Adipocyte (in vitro differentiated cells): ENCODE data around the gene IGHMBP2.

ENCODE experiments used
- DNase-seq: peaks from one replicate; pipeline ENCODE4 v3.0.0-alpha.2; 2015; ENCODE audit warnings: low read depth
- H3K27me3 ChIP-seq: replicated peaks from 2 replicates; pipeline ENCODE4 v1.7.0; 2013; ENCODE audit warnings: mild to moderate bottlenecking, low read length, moderate library complexity; ENCODE audit not compliant: control insufficient read depth, insufficient read depth
- H3K36me3 ChIP-seq: 2 replicates; pipeline ENCODE4 v1.7.0; 2013; ENCODE audit warnings: low read length, mild to moderate bottlenecking, moderate library complexity; ENCODE audit not compliant: control insufficient read depth, insufficient read depth, severe bottlenecking
- H3K4me1 ChIP-seq: 2 replicates; pipeline ENCODE4 v1.7.0; 2013; ENCODE audit warnings: mild to moderate bottlenecking, low read length, moderate library complexity; ENCODE audit not compliant: control insufficient read depth, insufficient read depth
- H3K4me3 ChIP-seq: 2 replicates; pipeline ENCODE4 v1.7.0; 2013; ENCODE audit warnings: mild to moderate bottlenecking, low read length, moderate library complexity
- H3K9ac ChIP-seq: 2 replicates; pipeline ENCODE4 v1.7.0; 2013; ENCODE audit warnings: mild to moderate bottlenecking, low read length, moderate library complexity
- H3K9me3 ChIP-seq: 2 replicates; pipeline ENCODE4 v1.7.0; 2013; ENCODE audit warnings: mild to moderate bottlenecking, low read length, moderate library complexity; ENCODE audit not compliant: control insufficient read depth

The IGHMBP2 gene

GRCh38 chr11:68936676-68937620, 33.3 kb downstream of the IGHMBP2 start:
- peaks cover 60% of the 10 kb centered on the region for H3K36me3 ChIP-seq
- no peak for DNase-seq

GRCh38 chr11:68938088-68938487, 34.4 kb downstream of the IGHMBP2 start:
- Histone ChIP-seq H3K36me3 (peaks cover 60% of the 10 kb centered on the region), H3K4me3 (no peak overlapping the region)
- DNase-seq = no peak

More at GRCh38 chr11:68936676-68937620, 33.3 kb downstream of the IGHMBP2 start:
- Histone ChIP-seq H3K4me3 (no peak overlapping the region), H3K9ac (no peak overlapping the region), H3K4me1 (peaks cover 2% of the 10 kb centered on the region), H3K9me3 (no peaks in the 10 kb centered on the region), H3K27me3 (no peaks in the 10 kb centered on the region)

GRCh38 chr11:68938816-68939582, 35.3 kb downstream of the IGHMBP2 start:
- peaks cover 13% of the 10 kb centered on the region for H3K4me1 ChIP-seq
- no peaks in the 10 kb centered on the region for H3K9me3 ChIP-seq
- H3K27me3 ChIP-seq = no peaks in the 10 kb centered on the region
- DNase-seq = no peak
- peaks cover 53% of the 10 kb centered on the region for H3K36me3 ChIP-seq
- no peak overlapping the region for H3K9ac ChIP-seq
- H3K4me3 ChIP-seq = no peak overlapping the region

More at GRCh38 chr11:68938088-68938487, 34.4 kb downstream of the IGHMBP2 start:
- Histone ChIP-seq H3K27me3 (no peaks in the 10 kb centered on the region), H3K9me3 (no peaks in the 10 kb centered on the region), H3K9ac (no peak overlapping the region), H3K4me1 (peaks cover 13% of the 10 kb centered on the region)

GRCh38 chr11:68939583-68940555, 36.2 kb downstream of the IGHMBP2 start:
- no peaks in the 10 kb centered on the region for H3K27me3 ChIP-seq
- DNase-seq = no peak
- H3K9ac ChIP-seq = no peak overlapping the region
- peaks cover 44% of the 10 kb centered on the region for H3K36me3 ChIP-seq
- no peaks in the 10 kb centered on the region for H3K9me3 ChIP-seq
- H3K4me1 ChIP-seq = peaks cover 13% of the 10 kb centered on the region
- H3K4me3 ChIP-seq = no peak overlapping the region

- no peak overlapping the region for H3K9ac ChIP-seq
- no peak for DNase-seq
- H3K9me3 ChIP-seq = no peaks in the 10 kb centered on the region
- H3K27me3 ChIP-seq = no peaks in the 10 kb centered on the region
- H3K4me1 ChIP-seq = peaks cover 13% of the 10 kb centered on the region
- peaks cover 37% of the 10 kb centered on the region for H3K36me3 ChIP-seq
- no peak overlapping the region for H3K4me3 ChIP-seq
Measured at GRCh38 chr11:68940651-68941323, 37.1 kb downstream of the IGHMBP2 start.

GRCh38 chr11:68941324-68942094, 37.8 kb downstream of the IGHMBP2 start:
- DNase-seq = no peak
- peaks cover 30% of the 10 kb centered on the region for H3K36me3 ChIP-seq
- H3K9ac ChIP-seq = no peak overlapping the region
- no peak overlapping the region for H3K4me3 ChIP-seq
- peaks cover 13% of the 10 kb centered on the region for H3K4me1 ChIP-seq
- no peaks in the 10 kb centered on the region for H3K27me3 ChIP-seq
- no peaks in the 10 kb centered on the region for H3K9me3 ChIP-seq

GRCh38 chr11:68942095-68942620, 38.5 kb downstream of the IGHMBP2 start:
- no peaks in the 10 kb centered on the region for H3K9me3 ChIP-seq
- H3K9ac ChIP-seq = peak overlapping the region; percentile 64
- no peak overlapping the region for H3K4me3 ChIP-seq
- H3K36me3 ChIP-seq = peaks cover 24% of the 10 kb centered on the region
- DNase-seq = peak; percentile 59
- no peaks in the 10 kb centered on the region for H3K27me3 ChIP-seq
- H3K4me1 ChIP-seq = peaks cover 18% of the 10 kb centered on the region

GRCh38 chr11:68942751-68943271, 39.1 kb downstream of the IGHMBP2 start:
- no peaks in the 10 kb centered on the region for H3K27me3 ChIP-seq
- H3K4me3 ChIP-seq = no peak overlapping the region
- H3K9me3 ChIP-seq = no peaks in the 10 kb centered on the region
- peak overlapping the region; percentile 64 for H3K9ac ChIP-seq
- peaks cover 18% of the 10 kb centered on the region for H3K4me1 ChIP-seq
- DNase-seq = peak; percentile 11
- peaks cover 18% of the 10 kb centered on the region for H3K36me3 ChIP-seq

- H3K4me1 ChIP-seq = peaks cover 18% of the 10 kb centered on the region
- DNase-seq = peak; percentile 69
- H3K36me3 ChIP-seq = no peaks in the 10 kb centered on the region
- H3K4me3 ChIP-seq = no peak overlapping the region
- no peak overlapping the region for H3K9ac ChIP-seq
- H3K9me3 ChIP-seq = no peaks in the 10 kb centered on the region
- H3K27me3 ChIP-seq = no peaks in the 10 kb centered on the region
Measured at GRCh38 chr11:68946416-68947090, 42.9 kb downstream of the IGHMBP2 start.
